ENCODE measurements around the gene PLCH2.

Gene PLCH2

GRCh38 chr1:2480236-2480985 lies 4.3 kb downstream of the PLCH2 start:
- no peak for FAIRE-seq

GRCh38 chr1:2480986-2481364 lies 4.9 kb downstream of the PLCH2 start:
- no peak for FAIRE-seq

- FAIRE-seq: no peak
These were observed 5.8 kb downstream of the PLCH2 start for GRCh38 chr1:2481885-2482284.

- no peak for FAIRE-seq
These were observed 6.5 kb downstream of the PLCH2 start for GRCh38 chr1:2482588-2482987.

GRCh38 chr1:2483026-2483425 lies 6.9 kb downstream of the PLCH2 start:
- no peak for FAIRE-seq

- no peak for FAIRE-seq
These were observed 7.9 kb downstream of the PLCH2 start for GRCh38 chr1:2483970-2484369.

- FAIRE-seq: no peak
These were observed 10.0 kb downstream of the PLCH2 start for GRCh38 chr1:2486041-2486440.

- FAIRE-seq: no peak
These were observed 10.5 kb downstream of the PLCH2 start for GRCh38 chr1:2486558-2486957.

GRCh38 chr1:2488688-2489087 lies 12.6 kb downstream of the PLCH2 start:
- no peak for FAIRE-seq

GRCh38 chr1:2489615-2490014 lies 13.5 kb downstream of the PLCH2 start:
- no peak for FAIRE-seq

GRCh38 chr1:2492091-2492490 lies 16.0 kb downstream of the PLCH2 start:
- FAIRE-seq: no peak

GRCh38 chr1:2493218-2493617 lies 17.1 kb downstream of the PLCH2 start:
- no peak for FAIRE-seq

- FAIRE-seq: no peak
These were observed 17.7 kb downstream of the PLCH2 start for GRCh38 chr1:2493691-2494322.

- FAIRE-seq: no peak
These were observed 18.2 kb downstream of the PLCH2 start for GRCh38 chr1:2494323-2494693.

GRCh38 chr1:2495026-2495425 lies 18.9 kb downstream of the PLCH2 start:
- FAIRE-seq: no peak

GRCh38 chr1:2495546-2495945 lies 19.5 kb downstream of the PLCH2 start:
- no peak for FAIRE-seq

- no peak for FAIRE-seq
These were observed 20.1 kb downstream of the PLCH2 start for GRCh38 chr1:2496087-2496622.

- FAIRE-seq: no peak
These were observed 20.7 kb downstream of the PLCH2 start for GRCh38 chr1:2496746-2497145.

GRCh38 chr1:2497891-2498290 lies 21.8 kb downstream of the PLCH2 start:
- FAIRE-seq: no peak

GRCh38 chr1:2498648-2499047 lies 22.6 kb downstream of the PLCH2 start:
- FAIRE-seq: no peak

- FAIRE-seq: no peak
These were observed 23.2 kb downstream of the PLCH2 start for GRCh38 chr1:2499260-2499659.

GRCh38 chr1:2499986-2500596 lies 24.0 kb downstream of the PLCH2 start:
- no peak for FAIRE-seq

- FAIRE-seq: no peak
These were observed 25.1 kb downstream of the PLCH2 start for GRCh38 chr1:2501041-2501819.

- FAIRE-seq: no peak
These were observed 25.7 kb downstream of the PLCH2 start for GRCh38 chr1:2501820-2502119.
